SJCRH30 (cell line): ENCODE data around the gene CELF2. TPM values are rescaled to one million over a fixed set of nuclear protein-coding genes. Genes with fewer than 3 reads are reported as not detected.
"Not testable (repeated sequence)": the region's sequence is repeated elsewhere in the genome, so short reads cannot be mapped to it uniquely, and the experiment has no call there.

Experiments
- DNase-seq, 2 experiments: peaks; one replicate each; pipeline ENCODE4 v3.0.0-alpha.2; 2015 to 2020
- H3K27ac ChIP-seq: fragments of 250-450 bp; sonication (Bioruptor Pico); 2 replicates; pipeline ENCODE4 v1.5.1; 2020; ENCODE audit warnings: mild to moderate bottlenecking, moderate library complexity
- H3K27me3 ChIP-seq: fragments of 250-450 bp; sonication (Bioruptor Pico); 2 replicates; pipeline ENCODE4 v1.5.1; 2020; ENCODE audit warnings: mild to moderate bottlenecking, moderate library complexity
- H3K36me3 ChIP-seq: fragments of 250-450 bp; sonication (Bioruptor Pico); 2 replicates; pipeline ENCODE4 v1.5.1; 2020; ENCODE audit warnings: mild to moderate bottlenecking, moderate library complexity
- H3K4me1 ChIP-seq: fragments of 250-450 bp; sonication (Bioruptor Pico); 2 replicates; pipeline ENCODE4 v1.5.1; 2020; ENCODE audit warnings: mild to moderate bottlenecking, moderate library complexity
- H3K4me3 ChIP-seq: fragments of 250-450 bp; sonication (Bioruptor Pico); 2 replicates; pipeline ENCODE4 v1.5.1; 2020; ENCODE audit warnings: mild to moderate bottlenecking, moderate library complexity
- H3K9me3 ChIP-seq: fragments of 250-450 bp; sonication (Bioruptor Pico); replicated peaks from 2 replicates; pipeline ENCODE4 v1.5.1; 2020; ENCODE audit warnings: mild to moderate bottlenecking, moderate library complexity
- total RNA-seq: library from RNA; depleted of rRNA; stranded (reverse); fragments of >200 nt; shearing (Covaris generic); gene quantifications from 2 replicates; pipeline ENCODE4 v1.2.3, GENCODE V29; 2014

The CELF2 gene
- total RNA-seq, 1 experiment from 2014 or later, result 65.2 TPM

- DNase-seq, result no peak
- Histone ChIP-seq H3K4me1 (no peaks in the 10 kb centered on the region), H3K36me3 (no peaks in the 10 kb centered on the region)
These were observed 23.3 kb upstream of the CELF2 start for GRCh38 chr10:10994360-10994759.

GRCh38 chr10:10995120-10995519 lies 22.6 kb upstream of the CELF2 start:
- H3K27ac ChIP-seq, result no peak overlapping the region
- H3K9me3 ChIP-seq, result 0 out of 2 replicates have a peak, but pooled peaks cover 3% of the 10 kb centered on the region
- DNase-seq, result no peak
- no peak overlapping the region for H3K4me3 ChIP-seq
- H3K4me1 ChIP-seq, result no peaks in the 10 kb centered on the region
- no peaks in the 10 kb centered on the region for H3K27me3 ChIP-seq
- no peaks in the 10 kb centered on the region for H3K36me3 ChIP-seq

More at GRCh38 chr10:10994360-10994759, 23.3 kb upstream of the CELF2 start:
- Histone ChIP-seq H3K27ac (no peak overlapping the region), H3K9me3 (0 out of 2 replicates have a peak, but pooled peaks cover 3% of the 10 kb centered on the region), H3K27me3 (no peaks in the 10 kb centered on the region), H3K4me3 (no peak overlapping the region)

- Histone ChIP-seq H3K27me3 (no peaks in the 10 kb centered on the region), H3K4me3 (no peak overlapping the region), H3K36me3 (no peaks in the 10 kb centered on the region), H3K9me3 (0 out of 2 replicates have a peak, but pooled peaks cover 3% of the 10 kb centered on the region), H3K4me1 (no peaks in the 10 kb centered on the region), H3K27ac (no peak overlapping the region)
- no peak for DNase-seq
These were observed 20.6 kb upstream of the CELF2 start for GRCh38 chr10:10996966-10997620.

- H3K4me1 ChIP-seq, result peaks cover 19% of the 10 kb centered on the region
- H3K27ac ChIP-seq, DNase-seq, H3K27me3 ChIP-seq, H3K9me3 ChIP-seq, H3K36me3 ChIP-seq, H3K4me3 ChIP-seq: not testable (repeated sequence)
These were observed 18.2 kb upstream of the CELF2 start for GRCh38 chr10:10999501-10999900.

GRCh38 chr10:11002485-11002884 lies 15.2 kb upstream of the CELF2 start:
- Histone ChIP-seq H3K36me3 (no peaks in the 10 kb centered on the region), H3K4me3 (no peak overlapping the region), H3K4me1 (peaks cover 24% of the 10 kb centered on the region), H3K27me3 (no peaks in the 10 kb centered on the region), H3K27ac (no peak overlapping the region), H3K9me3 (0 out of 2 replicates have a peak, but pooled peaks cover 3% of the 10 kb centered on the region)
- no peak for DNase-seq

- no peak for DNase-seq
- no peaks in the 10 kb centered on the region for H3K36me3 ChIP-seq
- H3K27me3 ChIP-seq, result no peaks in the 10 kb centered on the region
- no peak overlapping the region for H3K4me3 ChIP-seq
- H3K9me3 ChIP-seq, result 0 out of 2 replicates have a peak, but pooled peaks cover 2% of the 10 kb centered on the region
- H3K27ac ChIP-seq, result no peak overlapping the region
- peaks cover 24% of the 10 kb centered on the region for H3K4me1 ChIP-seq
These were observed 14.8 kb upstream of the CELF2 start for GRCh38 chr10:11002916-11003315.

- Histone ChIP-seq H3K9me3 (no peaks in the 10 kb centered on the region), H3K4me3 (no peak overlapping the region), H3K27ac (no peak overlapping the region), H3K36me3 (no peaks in the 10 kb centered on the region), H3K27me3 (no peaks in the 10 kb centered on the region), H3K4me1 (peaks cover 24% of the 10 kb centered on the region)
- DNase-seq, result no peak
These were observed 14.0 kb upstream of the CELF2 start for GRCh38 chr10:11003679-11004078.

- no peaks in the 10 kb centered on the region for H3K27me3 ChIP-seq
- H3K27ac ChIP-seq, result peak overlapping the region; percentile 62
- DNase-seq, result no peak
- H3K36me3 ChIP-seq, result no peaks in the 10 kb centered on the region
- H3K4me1 ChIP-seq, result peaks cover 28% of the 10 kb centered on the region
- no peaks in the 10 kb centered on the region for H3K9me3 ChIP-seq
- peak overlapping the region; percentile 65 for H3K4me3 ChIP-seq
These were observed 13.3 kb upstream of the CELF2 start for GRCh38 chr10:11004144-11005077.

GRCh38 chr10:11005725-11006427 lies 11.8 kb upstream of the CELF2 start:
- DNase-seq, result peak in 1 of 2 experiments; percentile 50
- Histone ChIP-seq H3K27ac (peak overlapping the region; percentile 62), H3K4me3 (peak overlapping the region; percentile 65), H3K27me3 (no peaks in the 10 kb centered on the region), H3K4me1 (peaks cover 37% of the 10 kb centered on the region), H3K36me3 (no peaks in the 10 kb centered on the region), H3K9me3 (no peaks in the 10 kb centered on the region)

- H3K36me3 ChIP-seq, result no peaks in the 10 kb centered on the region
- H3K4me1 ChIP-seq, result peaks cover 42% of the 10 kb centered on the region
- DNase-seq, result no peak
- H3K4me3 ChIP-seq, result peak overlapping the region; percentile 65
- peak overlapping the region; percentile 62 for H3K27ac ChIP-seq
- H3K9me3 ChIP-seq, result no peaks in the 10 kb centered on the region
- H3K27me3 ChIP-seq, result no peaks in the 10 kb centered on the region
These were observed 11.2 kb upstream of the CELF2 start for GRCh38 chr10:11006428-11006825.

- peak in 1 of 2 experiments; percentile 14 for DNase-seq
- H3K4me1 ChIP-seq, result peaks cover 49% of the 10 kb centered on the region
- H3K4me3 ChIP-seq, result peak overlapping the region; percentile 65
- peak overlapping the region; percentile 62 for H3K27ac ChIP-seq
- H3K27me3 ChIP-seq, result no peaks in the 10 kb centered on the region
- no peaks in the 10 kb centered on the region for H3K36me3 ChIP-seq
- no peaks in the 10 kb centered on the region for H3K9me3 ChIP-seq
These were observed 10.1 kb upstream of the CELF2 start for GRCh38 chr10:11007476-11008020.

GRCh38 chr10:11009471-11010308 lies 8.0 kb upstream of the CELF2 start:
- Histone ChIP-seq H3K4me1 (peaks cover 36% of the 10 kb centered on the region), H3K9me3 (no peaks in the 10 kb centered on the region), H3K27ac (no peak overlapping the region), H3K27me3 (no peaks in the 10 kb centered on the region), H3K4me3 (no peak overlapping the region), H3K36me3 (no peaks in the 10 kb centered on the region)
- no peak for DNase-seq

- H3K36me3 ChIP-seq, result no peaks in the 10 kb centered on the region
- no peak overlapping the region for H3K4me3 ChIP-seq
- H3K27me3 ChIP-seq, result no peaks in the 10 kb centered on the region
- no peaks in the 10 kb centered on the region for H3K9me3 ChIP-seq
- DNase-seq, result no peak
- no peak overlapping the region for H3K27ac ChIP-seq
- H3K4me1 ChIP-seq, result peaks cover 40% of the 10 kb centered on the region
These were observed 7.1 kb upstream of the CELF2 start for GRCh38 chr10:11010582-11010981.

- Histone ChIP-seq H3K27me3 (no peaks in the 10 kb centered on the region), H3K9me3 (no peaks in the 10 kb centered on the region), H3K27ac (peak overlapping the region; percentile 97), H3K36me3 (no peaks in the 10 kb centered on the region), H3K4me3 (no peak overlapping the region), H3K4me1 (peaks cover 49% of the 10 kb centered on the region)
- no peak for DNase-seq
These were observed 6.2 kb upstream of the CELF2 start for GRCh38 chr10:11011436-11011835.
